Nephron (organoid): ENCODE data around the gene OR2AG2.

ENCODE experiments used
- H3K27ac Mint-ChIP-seq, 3 experiments: 2 replicates each; pipeline ENCODE4 v1.8.0; 2020; ENCODE audit warnings: mixed read lengths in 3 of 3, mild to moderate bottlenecking in 2 of 3, moderate library complexity in 1 of 3
- H3K27me3 Mint-ChIP-seq: 2 replicates; pipeline ENCODE4 v1.8.0; 2021; ENCODE audit warnings: low read depth, mild to moderate bottlenecking, moderate library complexity, mixed read lengths
- H3K36me3 Mint-ChIP-seq: 2 replicates; pipeline ENCODE4 v1.8.0; 2020; ENCODE audit warnings: low read depth, mixed read lengths
- H3K4me1 Mint-ChIP-seq: 2 replicates; pipeline ENCODE4 v1.8.0; 2020; ENCODE audit warnings: mixed read lengths
- H3K4me3 Mint-ChIP-seq, 3 experiments: 2 replicates each; pipeline ENCODE4 v1.8.0; 2020; ENCODE audit warnings: mild to moderate bottlenecking in 3 of 3, mixed read lengths in 3 of 3, moderate library complexity in 2 of 3
- H3K9me3 Mint-ChIP-seq: 2 replicates; pipeline ENCODE4 v1.8.0; 2020; ENCODE audit warnings: mixed read lengths
- CTCF ChIP-seq, 3 experiments: fragments of 200-600 bp; sonication (generic); IDR thresholded peaks; one replicate each; pipeline ENCODE4 v1.5.0; 2021; ENCODE audit warnings: antibody characterized with exemption in 3 of 3; ENCODE audit not compliant: unreplicated experiment in 3 of 3

OR2AG2 gene

GRCh38 chr11:6727971-6728760 lies 43.6 kb downstream of the OR2AG2 start:
- Mint-ChIP-seq H3K36me3 (no peaks in the 10 kb centered on the region), H3K4me1 (no peaks in the 10 kb centered on the region), H3K4me3 (no peak overlapping the region), H3K27ac (no peak overlapping the region), H3K27me3 (no peaks in the 10 kb centered on the region), H3K9me3 (peaks cover 3% of the 10 kb centered on the region)
- no peak for TF ChIP-seq CTCF (IDR thresholded peaks at IDR 0.05; ENCODE audit: unreplicated experiment in 3 of 3)

- H3K9me3 Mint-ChIP-seq, result peaks cover 7% of the 10 kb centered on the region
- H3K4me1 Mint-ChIP-seq, result no peaks in the 10 kb centered on the region
- H3K27me3 Mint-ChIP-seq, result no peaks in the 10 kb centered on the region
- no peaks in the 10 kb centered on the region for H3K36me3 Mint-ChIP-seq
- TF ChIP-seq CTCF (IDR thresholded peaks at IDR 0.05; ENCODE audit: unreplicated experiment in 3 of 3), result no peak
- no peak overlapping the region for H3K27ac Mint-ChIP-seq
- no peak overlapping the region for H3K4me3 Mint-ChIP-seq
These were observed 46.3 kb downstream of the OR2AG2 start for GRCh38 chr11:6725386-6725896.

- no peaks in the 10 kb centered on the region for H3K27me3 Mint-ChIP-seq
- H3K9me3 Mint-ChIP-seq, result peaks cover 7% of the 10 kb centered on the region
- H3K4me3 Mint-ChIP-seq, result no peak overlapping the region
- H3K4me1 Mint-ChIP-seq, result peaks cover 8% of the 10 kb centered on the region
- no peak overlapping the region for H3K27ac Mint-ChIP-seq
- H3K36me3 Mint-ChIP-seq, result no peaks in the 10 kb centered on the region
- no peak for TF ChIP-seq CTCF (IDR thresholded peaks at IDR 0.05; ENCODE audit: unreplicated experiment in 3 of 3)
These were observed 47.8 kb downstream of the OR2AG2 start for GRCh38 chr11:6724013-6724412.

GRCh38 chr11:6721343-6721742 lies 50.4 kb downstream of the OR2AG2 start:
- no peak for TF ChIP-seq CTCF (IDR thresholded peaks at IDR 0.05; ENCODE audit: unreplicated experiment in 3 of 3)
- H3K4me1 Mint-ChIP-seq, result peaks cover 8% of the 10 kb centered on the region
- no peak overlapping the region for H3K27ac Mint-ChIP-seq
- peaks cover 6% of the 10 kb centered on the region for H3K9me3 Mint-ChIP-seq
- H3K27me3 Mint-ChIP-seq, result no peaks in the 10 kb centered on the region
- no peak overlapping the region for H3K4me3 Mint-ChIP-seq
- no peaks in the 10 kb centered on the region for H3K36me3 Mint-ChIP-seq

- no peak overlapping the region for H3K4me3 Mint-ChIP-seq
- peaks cover 6% of the 10 kb centered on the region for H3K9me3 Mint-ChIP-seq
- H3K4me1 Mint-ChIP-seq, result peaks cover 8% of the 10 kb centered on the region
- H3K36me3 Mint-ChIP-seq, result no peaks in the 10 kb centered on the region
- no peaks in the 10 kb centered on the region for H3K27me3 Mint-ChIP-seq
- H3K27ac Mint-ChIP-seq, result no peak overlapping the region
- TF ChIP-seq CTCF (IDR thresholded peaks at IDR 0.05; ENCODE audit: unreplicated experiment in 3 of 3), result no peak
These were observed 52.2 kb downstream of the OR2AG2 start for GRCh38 chr11:6719576-6719975.

- Mint-ChIP-seq H3K27ac (no peak overlapping the region), H3K27me3 (no peaks in the 10 kb centered on the region), H3K9me3 (peaks cover 6% of the 10 kb centered on the region), H3K36me3 (no peaks in the 10 kb centered on the region), H3K4me3 (no peak overlapping the region), H3K4me1 (peaks cover 8% of the 10 kb centered on the region)
- TF ChIP-seq CTCF (IDR thresholded peaks at IDR 0.05; ENCODE audit: unreplicated experiment in 3 of 3), result no peak
These were observed 54.4 kb downstream of the OR2AG2 start for GRCh38 chr11:6717426-6717825.
